Rectal smooth muscle tissue (tissue), 1 donor: ENCODE results near the gene HLF.
A peak's percentile ranks its signal among the peaks of the same experiment; 100 is the strongest.

Experiments used
- H3K27ac ChIP-seq: one replicate; pipeline ENCODE4 v1.7.0; 2013; ENCODE audit warnings: low read depth, low read length, inconsistent platforms
- H3K27me3 ChIP-seq: one replicate; pipeline ENCODE4 v1.7.0; 2013; ENCODE audit warnings: low read length; ENCODE audit not compliant: control insufficient read depth, insufficient read depth
- H3K36me3 ChIP-seq: one replicate; pipeline ENCODE4 v1.7.0; 2013; ENCODE audit warnings: low read length; ENCODE audit not compliant: control insufficient read depth, insufficient read depth
- H3K4me1 ChIP-seq: one replicate; pipeline ENCODE4 v1.7.0; 2013; ENCODE audit warnings: low read length; ENCODE audit not compliant: control insufficient read depth, insufficient read depth
- H3K4me3 ChIP-seq: one replicate; pipeline ENCODE4 v1.7.0; 2013; ENCODE audit warnings: low read length
- H3K9ac ChIP-seq: one replicate; pipeline ENCODE4 v1.7.0; 2013; ENCODE audit warnings: low read length

The HLF gene

GRCh38 chr17:55342800-55343585 is 78.2 kb downstream of the HLF start:
- Histone ChIP-seq H3K27ac (no peak overlapping the region), H3K27me3 (no peaks in the 10 kb centered on the region), H3K36me3 (no peaks in the 10 kb centered on the region), H3K4me1 (no peaks in the 10 kb centered on the region), H3K4me3 (no peak overlapping the region), H3K9ac (no peak overlapping the region)

GRCh38 chr17:55343900-55344513 is 79.2 kb downstream of the HLF start:
- Histone ChIP-seq H3K4me1 (no peaks in the 10 kb centered on the region), H3K27ac (no peak overlapping the region), H3K36me3 (no peaks in the 10 kb centered on the region), H3K4me3 (no peak overlapping the region), H3K9ac (no peak overlapping the region), H3K27me3 (no peaks in the 10 kb centered on the region)

GRCh38 chr17:55344514-55344997 is 79.8 kb downstream of the HLF start:
- H3K27ac ChIP-seq: no peak overlapping the region

GRCh38 chr17:55345132-55345531 is 80.4 kb downstream of the HLF start:
- Histone ChIP-seq H3K27ac (no peak overlapping the region), H3K9ac (no peak overlapping the region), H3K36me3 (no peaks in the 10 kb centered on the region), H3K4me3 (no peak overlapping the region), H3K27me3 (no peaks in the 10 kb centered on the region), H3K4me1 (no peaks in the 10 kb centered on the region)

More at GRCh38 chr17:55344514-55344997, 79.8 kb downstream of the HLF start:
- no peaks in the 10 kb centered on the region for H3K36me3 ChIP-seq
- H3K9ac ChIP-seq: no peak overlapping the region
- no peaks in the 10 kb centered on the region for H3K4me1 ChIP-seq
- no peaks in the 10 kb centered on the region for H3K27me3 ChIP-seq
- H3K4me3 ChIP-seq: no peak overlapping the region

- H3K4me3 ChIP-seq: no peak overlapping the region
- no peak overlapping the region for H3K9ac ChIP-seq
- H3K36me3 ChIP-seq: no peaks in the 10 kb centered on the region
- H3K4me1 ChIP-seq: peaks cover 2% of the 10 kb centered on the region
- H3K27me3 ChIP-seq: no peaks in the 10 kb centered on the region
- H3K27ac ChIP-seq: no peak overlapping the region
Observed at GRCh38 chr17:55346658-55347057, 81.9 kb downstream of the HLF start.

GRCh38 chr17:55347341-55347740 is 82.6 kb downstream of the HLF start:
- Histone ChIP-seq H3K4me3 (no peak overlapping the region), H3K9ac (no peak overlapping the region), H3K4me1 (peaks cover 2% of the 10 kb centered on the region), H3K27me3 (no peaks in the 10 kb centered on the region), H3K36me3 (no peaks in the 10 kb centered on the region), H3K27ac (no peak overlapping the region)

GRCh38 chr17:55348749-55349354 is 84.1 kb downstream of the HLF start:
- Histone ChIP-seq H3K9ac (no peak overlapping the region), H3K4me3 (no peak overlapping the region), H3K36me3 (no peaks in the 10 kb centered on the region), H3K27me3 (no peaks in the 10 kb centered on the region), H3K4me1 (peaks cover 2% of the 10 kb centered on the region), H3K27ac (no peak overlapping the region)

- Histone ChIP-seq H3K4me1 (peaks cover 2% of the 10 kb centered on the region), H3K27me3 (no peaks in the 10 kb centered on the region), H3K4me3 (no peak overlapping the region), H3K9ac (no peak overlapping the region), H3K27ac (peak overlapping the region; percentile 8), H3K36me3 (no peaks in the 10 kb centered on the region)
Observed at GRCh38 chr17:55350825-55351205, 86.1 kb downstream of the HLF start.

GRCh38 chr17:55351226-55351625 is 86.5 kb downstream of the HLF start:
- Histone ChIP-seq H3K9ac (no peak overlapping the region), H3K4me3 (no peak overlapping the region), H3K36me3 (no peaks in the 10 kb centered on the region), H3K27me3 (no peaks in the 10 kb centered on the region), H3K27ac (peak overlapping the region; percentile 8), H3K4me1 (peaks cover 2% of the 10 kb centered on the region)

GRCh38 chr17:55354010-55354409 is 89.2 kb downstream of the HLF start:
- H3K27ac ChIP-seq: no peak overlapping the region
- H3K27me3 ChIP-seq: no peaks in the 10 kb centered on the region
- H3K4me3 ChIP-seq: no peak overlapping the region
- H3K9ac ChIP-seq: no peak overlapping the region
- peaks cover 2% of the 10 kb centered on the region for H3K4me1 ChIP-seq
- no peaks in the 10 kb centered on the region for H3K36me3 ChIP-seq

GRCh38 chr17:55354941-55355340 is 90.2 kb downstream of the HLF start:
- H3K36me3 ChIP-seq: no peaks in the 10 kb centered on the region
- H3K27ac ChIP-seq: no peak overlapping the region
- no peak overlapping the region for H3K9ac ChIP-seq
- no peaks in the 10 kb centered on the region for H3K27me3 ChIP-seq
- H3K4me1 ChIP-seq: peaks cover 2% of the 10 kb centered on the region
- no peak overlapping the region for H3K4me3 ChIP-seq

GRCh38 chr17:55356434-55357328 is 91.9 kb downstream of the HLF start:
- Histone ChIP-seq H3K4me3 (no peak overlapping the region), H3K36me3 (no peaks in the 10 kb centered on the region), H3K9ac (no peak overlapping the region), H3K27me3 (no peaks in the 10 kb centered on the region), H3K4me1 (no peaks in the 10 kb centered on the region), H3K27ac (no peak overlapping the region)
